Measurements from ENCODE around the gene PRKCE.

GRCh38 chr2:45885171-45885621 lies 233.7 kb downstream of the PRKCE start:
- TF ChIP-seq EZH2 (IDR thresholded peaks at IDR 0.05; ENCODE audit: borderline replicate concordance, low read length) (no peak), CTCF (conservative IDR thresholded peaks at IDR 0.05 in 1 of 2, IDR thresholded peaks at IDR 0.05 in 1 of 2; ENCODE audit: extremely low read depth in 1 of 2, insufficient read depth in 1 of 2, low read depth in 1 of 2, low read length in 2 of 2) (no peak)

Measured in mammary epithelial cell (primary cell).